ENCODE data around the gene ZNRF1.
A peak's percentile ranks its signal among the peaks of the same experiment; 100 is the strongest.

The ZNRF1 gene

GRCh38 chr16:74999609-75000480, 1.0 kb downstream of the ZNRF1 start:
- no peaks in the 10 kb centered on the region for H3K9me3 ChIP-seq (ENCODE audit: control extremely low read depth in 1 of 5, control insufficient read depth in 4 of 5, insufficient read depth in 2 of 5, low read depth in 1 of 5, low read length in 4 of 5)
- DNase-seq: peak in 1 of 3 donors; percentile 42
- ChIA-PET POLR2A (interaction anchor here (0.6 to 1.1 kb wide), 4 partner anchors 69 to 325 kb away, joined by 3 to 4 read pairs (median 4); no protein-coding TSS in a partner anchor), CTCF (interaction anchor here (0.7 to 6.7 kb wide), 4 partner anchors 9 to 111 kb away, joined by 3 to 105 read pairs (median 7); no protein-coding TSS in a partner anchor)
- peak overlapping the region; percentile 57 to 85 for H3K27ac ChIP-seq (ENCODE audit: insufficient read depth in 1 of 2, low read depth in 1 of 2, low read length in 2 of 2, poor library complexity in 1 of 2, severe bottlenecking in 2 of 2)
- H3K36me3 ChIP-seq (ENCODE audit: control insufficient read depth in 4 of 4, insufficient read depth in 4 of 4, low read length in 3 of 4): peaks cover 0 to 33% (median 14%) of the 10 kb centered on the region in 4 experiments
- H3K4me3 ChIP-seq (ENCODE audit: control insufficient read depth in 1 of 7, extremely low read depth in 1 of 7, insufficient read depth in 4 of 7, low read depth in 2 of 7, low read length in 6 of 7): peak overlapping the region; percentile 86 to 100 (median 93)
- WGBS (ENCODE audit: insufficient coverage): under 1% methylated on average over 50 of the region's 71 CpGs
- H3K27me3 ChIP-seq (replicated peaks in 2 of 5; ENCODE audit: control insufficient read depth in 4 of 5, insufficient read depth in 5 of 5, low read length in 4 of 5): no peaks in the 10 kb centered on the region
- peaks cover 19 to 65% (median 41%) of the 10 kb centered on the region in 4 experiments for H3K4me1 ChIP-seq (ENCODE audit: control extremely low read depth in 1 of 4, control insufficient read depth in 4 of 4, insufficient read depth in 4 of 4, low read length in 3 of 4)

DNA sequence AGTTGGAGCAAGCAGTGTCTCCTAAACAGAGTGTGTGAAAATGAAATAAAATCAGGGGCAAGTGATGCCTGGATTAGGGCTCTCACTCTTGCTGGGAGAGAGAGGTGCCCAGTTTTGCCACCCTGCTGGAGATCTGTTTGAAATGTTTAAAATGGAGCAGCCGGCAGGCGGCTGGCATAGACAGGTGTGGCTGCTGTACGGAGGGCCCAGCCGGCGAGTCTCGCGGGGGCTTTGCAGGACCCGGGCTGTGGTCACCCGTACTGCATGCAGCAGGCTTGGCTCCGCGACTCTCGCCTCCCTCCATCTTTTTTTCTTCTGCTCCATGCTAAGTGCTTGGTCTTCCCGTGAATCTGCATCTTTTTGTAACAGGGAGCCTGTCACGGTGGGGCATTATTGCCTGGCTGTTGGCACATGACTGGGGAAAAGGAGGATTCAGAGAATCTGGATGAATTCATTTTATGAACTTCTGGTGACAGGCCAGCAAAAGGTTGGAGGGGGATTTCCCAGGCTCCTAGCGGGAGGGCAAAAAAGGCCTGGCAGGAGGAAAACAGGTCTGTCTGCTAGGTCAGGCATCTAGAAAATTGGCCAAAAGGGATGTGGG, 1.8 kb downstream of the ZNRF1 start:
- WGBS (ENCODE audit: insufficient coverage): under 1% methylated on average over 15 of the region's 15 CpGs
- POLR2A ChIA-PET: interaction anchor here (0.6 to 2.4 kb wide), 5 partner anchors 43 to 324 kb away, joined by 3 to 10 read pairs (median 3); no protein-coding TSS in a partner anchor
- CTCF ChIA-PET: interaction anchor here (1.3 to 7.2 kb wide), 4 partner anchors 8 to 110 kb away, joined by 5 to 105 read pairs (median 42); no protein-coding TSS in a partner anchor

GRCh38 chr16:75002474-75002873, 3.6 kb downstream of the ZNRF1 start:
- peak overlapping the region in 6 of 7 experiments; percentile 19 to 100 (median 96) for H3K4me3 ChIP-seq (ENCODE audit: control insufficient read depth in 1 of 7, extremely low read depth in 1 of 7, insufficient read depth in 4 of 7, low read depth in 2 of 7, low read length in 6 of 7)
- ChIA-PET CTCF (interaction anchor here (1.0 to 7.2 kb wide), 6 partner anchors 9 to 108 kb away, joined by 3 to 67 read pairs (median 6); no protein-coding TSS in a partner anchor), POLR2A (interaction anchor here (1.3 to 2.4 kb wide), 2 partner anchors 41 to 95 kb away, joined by 3 to 10 read pairs; no protein-coding TSS in a partner anchor)
- WGBS (ENCODE audit: insufficient coverage): 3% methylated on average over 9 of the region's 9 CpGs
- H3K9me3 ChIP-seq (ENCODE audit: control extremely low read depth in 1 of 5, control insufficient read depth in 4 of 5, insufficient read depth in 2 of 5, low read depth in 1 of 5, low read length in 4 of 5): no peaks in the 10 kb centered on the region
- H3K36me3 ChIP-seq (ENCODE audit: control insufficient read depth in 4 of 4, insufficient read depth in 4 of 4, low read length in 3 of 4): peaks cover 0 to 50% (median 18%) of the 10 kb centered on the region in 4 experiments
- H3K27me3 ChIP-seq (replicated peaks in 2 of 5; ENCODE audit: control insufficient read depth in 4 of 5, insufficient read depth in 5 of 5, low read length in 4 of 5): no peaks in the 10 kb centered on the region
- peak overlapping the region; percentile 57 to 85 for H3K27ac ChIP-seq (ENCODE audit: insufficient read depth in 1 of 2, low read depth in 1 of 2, low read length in 2 of 2, poor library complexity in 1 of 2, severe bottlenecking in 2 of 2)
- no peak for DNase-seq
- peaks cover 19 to 79% (median 46%) of the 10 kb centered on the region in 4 experiments for H3K4me1 ChIP-seq (ENCODE audit: control extremely low read depth in 1 of 4, control insufficient read depth in 4 of 4, insufficient read depth in 4 of 4, low read length in 3 of 4)

More for the DNA sequence above, 1.8 kb downstream of the ZNRF1 start:
- Histone ChIP-seq H3K27me3 (replicated peaks in 2 of 5; ENCODE audit: control insufficient read depth in 4 of 5, insufficient read depth in 5 of 5, low read length in 4 of 5) (no peaks in the 10 kb centered on the region), H3K27ac (ENCODE audit: insufficient read depth in 1 of 2, low read depth in 1 of 2, low read length in 2 of 2, poor library complexity in 1 of 2, severe bottlenecking in 2 of 2) (peak overlapping the region; percentile 57 to 85), H3K9me3 (ENCODE audit: control extremely low read depth in 1 of 5, control insufficient read depth in 4 of 5, insufficient read depth in 2 of 5, low read depth in 1 of 5, low read length in 4 of 5) (no peaks in the 10 kb centered on the region), H3K36me3 (ENCODE audit: control insufficient read depth in 4 of 4, insufficient read depth in 4 of 4, low read length in 3 of 4) (peaks cover 0 to 35% (median 15%) of the 10 kb centered on the region in 4 experiments), H3K4me3 (ENCODE audit: control insufficient read depth in 1 of 7, extremely low read depth in 1 of 7, insufficient read depth in 4 of 7, low read depth in 2 of 7, low read length in 6 of 7) (peak overlapping the region; percentile 86 to 100 (median 93)), H3K4me1 (ENCODE audit: control extremely low read depth in 1 of 4, control insufficient read depth in 4 of 4, insufficient read depth in 4 of 4, low read length in 3 of 4) (peaks cover 19 to 71% (median 45%) of the 10 kb centered on the region in 4 experiments)
- DNase-seq: peak; percentile 29 to 65 (median 50)

DNA sequence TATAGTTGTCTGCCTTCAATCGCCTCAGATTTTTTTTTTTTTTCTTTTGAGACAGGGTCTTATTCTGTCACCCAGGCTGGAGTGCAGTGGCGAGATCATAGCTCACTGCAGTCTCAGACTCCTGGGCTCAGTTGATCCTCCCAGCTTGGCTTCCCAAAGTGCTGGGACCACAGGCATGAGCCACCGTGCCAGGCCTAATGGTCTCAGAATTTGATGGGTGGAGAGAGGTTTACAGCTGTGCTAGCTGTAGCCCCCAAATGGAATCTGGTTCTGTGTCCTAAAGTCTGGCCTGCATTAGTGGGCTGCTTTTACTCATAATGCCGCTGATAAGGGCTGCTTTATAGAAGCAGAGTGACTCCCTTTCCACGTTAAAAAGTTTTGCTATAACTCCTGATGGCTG, 5.1 kb downstream of the ZNRF1 start:
- no peaks in the 10 kb centered on the region for H3K27me3 ChIP-seq (replicated peaks in 2 of 5; ENCODE audit: control insufficient read depth in 4 of 5, insufficient read depth in 5 of 5, low read length in 4 of 5)
- no peaks in the 10 kb centered on the region for H3K9me3 ChIP-seq (ENCODE audit: control extremely low read depth in 1 of 5, control insufficient read depth in 4 of 5, insufficient read depth in 2 of 5, low read depth in 1 of 5, low read length in 4 of 5)
- ChIA-PET POLR2A (no interaction called here), CTCF (interaction anchor here (1.0 to 7.2 kb wide), 8 partner anchors 11 to 106 kb away, joined by 3 to 67 read pairs (median 4); no protein-coding TSS in a partner anchor)
- 89% methylated on average over 3 of the region's 5 CpGs for WGBS (ENCODE audit: insufficient coverage)
- H3K27ac ChIP-seq (ENCODE audit: insufficient read depth in 1 of 2, low read depth in 1 of 2, low read length in 2 of 2, poor library complexity in 1 of 2, severe bottlenecking in 2 of 2): no peak overlapping the region
- H3K36me3 ChIP-seq (ENCODE audit: control insufficient read depth in 4 of 4, insufficient read depth in 4 of 4, low read length in 3 of 4): peaks cover 0 to 58% (median 25%) of the 10 kb centered on the region in 4 experiments
- H3K4me3 ChIP-seq (ENCODE audit: control insufficient read depth in 1 of 7, extremely low read depth in 1 of 7, insufficient read depth in 4 of 7, low read depth in 2 of 7, low read length in 6 of 7): peak overlapping the region in 2 of 7 experiments; percentile 98 to 100
- DNase-seq: no peak
- peaks cover 15 to 81% (median 49%) of the 10 kb centered on the region in 4 experiments for H3K4me1 ChIP-seq (ENCODE audit: control extremely low read depth in 1 of 4, control insufficient read depth in 4 of 4, insufficient read depth in 4 of 4, low read length in 3 of 4)

- Histone ChIP-seq H3K4me1 (ENCODE audit: control extremely low read depth in 1 of 4, control insufficient read depth in 4 of 4, insufficient read depth in 4 of 4, low read length in 3 of 4) (peaks cover 15 to 86% (median 50%) of the 10 kb centered on the region in 4 experiments), H3K4me3 (ENCODE audit: control insufficient read depth in 1 of 7, extremely low read depth in 1 of 7, insufficient read depth in 4 of 7, low read depth in 2 of 7, low read length in 6 of 7) (peak overlapping the region in 1 of 7 experiments; percentile 14), H3K27ac (ENCODE audit: insufficient read depth in 1 of 2, low read depth in 1 of 2, low read length in 2 of 2, poor library complexity in 1 of 2, severe bottlenecking in 2 of 2) (no peak overlapping the region), H3K36me3 (ENCODE audit: control insufficient read depth in 4 of 4, insufficient read depth in 4 of 4, low read length in 3 of 4) (peaks cover 0 to 58% (median 25%) of the 10 kb centered on the region in 4 experiments), H3K27me3 (replicated peaks in 2 of 5; ENCODE audit: control insufficient read depth in 4 of 5, insufficient read depth in 5 of 5, low read length in 4 of 5) (no peaks in the 10 kb centered on the region), H3K9me3 (ENCODE audit: control extremely low read depth in 1 of 5, control insufficient read depth in 4 of 5, insufficient read depth in 2 of 5, low read depth in 1 of 5, low read length in 4 of 5) (no peaks in the 10 kb centered on the region)
- CTCF ChIA-PET: interaction anchor here (0.7 to 7.2 kb wide), 11 partner anchors 10 to 106 kb away, joined by 3 to 67 read pairs (median 4); no protein-coding TSS in a partner anchor
- DNase-seq: no peak
- 100% methylated on average over 1 of the region's 3 CpGs for whole genome bisulfite sequencing (ENCODE audit: insufficient coverage)
- POLR2A ChIA-PET: no interaction called here
Measured at GRCh38 chr16:75004460-75004859, 5.6 kb downstream of the ZNRF1 start.

GRCh38 chr16:75005697-75006096, 6.9 kb downstream of the ZNRF1 start:
- no peak overlapping the region for H3K27ac ChIP-seq (ENCODE audit: insufficient read depth in 1 of 2, low read depth in 1 of 2, low read length in 2 of 2, poor library complexity in 1 of 2, severe bottlenecking in 2 of 2)
- peaks cover 0 to 54% (median 25%) of the 10 kb centered on the region in 4 experiments for H3K36me3 ChIP-seq (ENCODE audit: control insufficient read depth in 4 of 4, insufficient read depth in 4 of 4, low read length in 3 of 4)
- no peaks in the 10 kb centered on the region for H3K9me3 ChIP-seq (ENCODE audit: control extremely low read depth in 1 of 5, control insufficient read depth in 4 of 5, insufficient read depth in 2 of 5, low read depth in 1 of 5, low read length in 4 of 5)
- H3K4me1 ChIP-seq (ENCODE audit: control extremely low read depth in 1 of 4, control insufficient read depth in 4 of 4, insufficient read depth in 4 of 4, low read length in 3 of 4): peaks cover 13 to 84% (median 51%) of the 10 kb centered on the region in 4 experiments
- H3K27me3 ChIP-seq (replicated peaks in 2 of 5; ENCODE audit: control insufficient read depth in 4 of 5, insufficient read depth in 5 of 5, low read length in 4 of 5): no peaks in the 10 kb centered on the region
- WGBS (ENCODE audit: insufficient coverage): 95% methylated on average over 2 of the region's 4 CpGs
- no peak overlapping the region for H3K4me3 ChIP-seq (ENCODE audit: control insufficient read depth in 1 of 7, extremely low read depth in 1 of 7, insufficient read depth in 4 of 7, low read depth in 2 of 7, low read length in 6 of 7)
- POLR2A ChIA-PET: no interaction called here
- no peak for DNase-seq
- CTCF ChIA-PET: interaction anchor here (0.9 to 7.2 kb wide), 11 partner anchors 10 to 105 kb away, joined by 3 to 67 read pairs (median 4); no protein-coding TSS in a partner anchor
